D721Med (cell line): ENCODE results near the gene HAUS5.
"Not testable (repeated sequence)": the region's sequence is repeated elsewhere in the genome, so short reads cannot be mapped to it uniquely, and the experiment has no call there.

Experiments used
- DNase-seq: peaks from one replicate; pipeline ENCODE4 v3.0.0; 2011; ENCODE audit warnings: low spot score; ENCODE audit not compliant: insufficient read length
- FAIRE-seq: peaks from 2 replicates; lab custom pipeline; 2011; peaks lifted over from hg19 to GRCh38; lab: Jason Lieb, UNC
- TF ChIP-seq, protein P1 (sequence below): IDR thresholded peaks from 2 replicates; pipeline ENCODE4 v1.5.1; 2012; ENCODE audit warnings: mild to moderate bottlenecking, control low read depth; ENCODE audit not compliant: insufficient read depth; ENCODE audit errors: missing control alignments

Gene HAUS5

DNA sequence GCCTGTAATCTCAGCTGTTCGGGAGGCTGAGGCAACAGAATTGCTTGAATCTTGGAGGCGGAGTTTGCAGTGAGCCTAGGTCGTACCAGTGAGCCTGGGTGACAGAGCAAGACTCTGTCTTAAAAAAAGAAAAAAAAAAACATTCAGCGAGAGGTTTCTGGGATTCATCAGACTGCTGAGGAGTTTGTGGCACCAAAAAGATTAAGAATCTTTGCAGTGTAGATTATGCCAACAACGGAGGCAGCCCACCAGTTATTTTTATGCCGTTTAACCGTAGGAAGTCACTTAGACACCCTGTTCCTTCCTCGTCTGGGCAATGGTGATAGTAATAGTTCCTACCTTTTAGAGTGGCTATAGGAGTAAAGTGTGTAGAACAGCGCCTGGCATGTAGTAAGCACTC, 38.0 kb downstream of the HAUS5 start:
- DNase-seq (no peak), FAIRE-seq (no peak)

DNA sequence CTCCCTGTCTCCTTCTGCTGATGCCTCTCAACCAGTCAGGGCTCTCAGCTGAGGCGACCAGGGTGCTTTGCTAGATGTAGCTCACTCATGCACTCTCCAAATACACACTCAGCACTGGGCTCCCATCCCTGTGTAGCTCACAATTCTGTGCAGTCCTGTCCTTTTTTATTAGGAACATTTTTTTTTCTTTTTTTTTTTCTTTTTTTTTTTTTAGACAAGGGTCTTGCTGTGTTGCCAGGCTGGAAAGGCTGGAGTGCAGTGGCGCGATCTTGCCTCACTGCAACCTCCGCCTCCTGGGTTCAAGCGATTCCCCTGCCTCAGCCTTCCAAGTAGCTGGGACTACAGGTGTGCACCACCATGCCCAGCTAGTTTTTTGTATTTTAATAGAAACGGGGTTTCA, 42.3 kb downstream of the HAUS5 start:
- FAIRE-seq, DNase-seq: not testable (repeated sequence)

More for the DNA sequence above, 38.0 kb downstream of the HAUS5 start:
- TF ChIP-seq, protein P1, sequence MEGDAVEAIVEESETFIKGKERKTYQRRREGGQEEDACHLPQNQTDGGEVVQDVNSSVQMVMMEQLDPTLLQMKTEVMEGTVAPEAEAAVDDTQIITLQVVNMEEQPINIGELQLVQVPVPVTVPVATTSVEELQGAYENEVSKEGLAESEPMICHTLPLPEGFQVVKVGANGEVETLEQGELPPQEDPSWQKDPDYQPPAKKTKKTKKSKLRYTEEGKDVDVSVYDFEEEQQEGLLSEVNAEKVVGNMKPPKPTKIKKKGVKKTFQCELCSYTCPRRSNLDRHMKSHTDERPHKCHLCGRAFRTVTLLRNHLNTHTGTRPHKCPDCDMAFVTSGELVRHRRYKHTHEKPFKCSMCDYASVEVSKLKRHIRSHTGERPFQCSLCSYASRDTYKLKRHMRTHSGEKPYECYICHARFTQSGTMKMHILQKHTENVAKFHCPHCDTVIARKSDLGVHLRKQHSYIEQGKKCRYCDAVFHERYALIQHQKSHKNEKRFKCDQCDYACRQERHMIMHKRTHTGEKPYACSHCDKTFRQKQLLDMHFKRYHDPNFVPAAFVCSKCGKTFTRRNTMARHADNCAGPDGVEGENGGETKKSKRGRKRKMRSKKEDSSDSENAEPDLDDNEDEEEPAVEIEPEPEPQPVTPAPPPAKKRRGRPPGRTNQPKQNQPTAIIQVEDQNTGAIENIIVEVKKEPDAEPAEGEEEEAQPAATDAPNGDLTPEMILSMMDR, result no peak

DNA sequence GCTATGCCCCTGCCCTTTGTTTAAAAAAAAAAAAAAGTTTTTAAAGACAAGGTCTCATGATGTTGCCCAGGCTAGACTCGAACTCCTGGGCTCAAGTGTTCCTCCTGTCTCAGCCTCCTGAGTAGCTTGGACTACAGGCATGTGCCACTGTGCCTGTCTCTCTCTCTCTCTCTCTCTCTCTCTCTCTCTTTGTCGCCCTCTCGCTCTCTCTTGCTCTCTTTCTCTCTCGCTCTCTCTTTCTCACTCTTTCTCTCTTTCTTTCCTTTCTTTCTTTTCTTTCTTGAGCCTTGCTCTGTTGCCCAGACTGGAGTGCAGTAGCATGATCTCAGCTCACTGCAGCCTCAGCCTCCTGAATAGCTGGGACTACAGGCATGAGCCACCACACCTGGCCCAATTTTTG, 43.1 kb downstream of the HAUS5 start:
- TF ChIP-seq, protein P1, result no peak
- DNase-seq (no peak), FAIRE-seq (no peak)

DNA sequence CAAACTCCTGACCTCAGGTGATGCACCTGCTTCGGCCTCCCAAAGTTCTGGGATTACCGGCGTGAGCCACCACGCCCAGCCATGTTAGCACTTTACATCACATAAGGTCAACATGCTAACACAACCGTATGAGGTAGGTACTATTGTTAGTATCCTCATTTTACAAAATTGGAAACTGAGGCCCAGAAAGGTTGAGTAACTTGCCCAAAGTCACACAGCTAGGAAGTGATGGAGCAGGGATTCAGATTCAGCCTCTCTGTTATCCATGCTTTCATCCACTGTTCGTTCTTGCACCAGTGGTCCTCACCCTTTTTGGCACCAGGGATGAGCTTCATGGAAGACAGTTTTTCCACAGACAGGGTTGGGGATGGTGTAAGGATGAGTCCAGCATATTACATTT, 44.2 kb downstream of the HAUS5 start:
- DNase-seq, result no peak
- FAIRE-seq, result no peak
- TF ChIP-seq, protein P1, result no peak

DNA sequence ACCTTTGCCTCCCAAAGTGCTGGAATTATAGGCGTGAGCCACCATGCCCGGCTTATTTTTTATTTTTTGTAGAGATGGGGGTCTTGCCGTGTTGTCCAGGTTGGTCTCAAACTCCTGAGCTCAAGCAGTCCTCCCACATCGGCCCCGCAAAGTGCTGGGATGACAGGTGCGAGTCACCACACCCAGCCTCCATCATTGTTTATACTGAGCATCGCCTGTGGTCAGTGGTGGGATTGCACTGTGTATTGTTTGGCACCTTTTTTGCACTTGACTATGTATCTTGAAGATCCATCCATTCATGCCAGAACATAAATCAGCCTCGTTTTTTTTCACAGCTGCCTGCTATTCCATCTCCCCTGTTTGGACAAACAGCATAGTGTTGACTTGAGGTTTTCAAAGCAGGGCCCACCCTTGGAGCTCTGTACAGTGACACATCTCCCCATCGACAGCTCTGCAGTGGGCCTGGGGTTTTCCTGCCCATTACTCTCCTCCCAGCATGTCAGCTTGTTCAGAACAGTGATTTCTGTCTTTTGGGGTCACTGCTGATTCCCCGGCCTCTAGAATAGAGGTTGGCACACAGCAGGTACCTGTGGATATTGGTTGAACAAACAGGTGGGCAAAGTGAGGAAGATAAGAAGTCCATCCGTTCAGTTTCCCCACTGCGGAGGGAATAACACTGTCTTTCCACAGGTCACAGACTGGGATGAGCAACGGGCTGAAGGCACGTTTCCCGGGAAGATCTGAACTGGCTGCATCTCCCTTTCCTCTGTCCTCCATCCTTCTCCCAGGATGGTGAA, 45.6 kb downstream of the HAUS5 start:
- FAIRE-seq (no peak), DNase-seq (no peak)
- TF ChIP-seq, protein P1, result no peak

- FAIRE-seq (no peak), DNase-seq (no peak)
- TF ChIP-seq, protein P1, result no peak
Observed at GRCh38 chr19:35661995-35662340, 49.4 kb downstream of the HAUS5 start.

GRCh38 chr19:35663981-35664380, 51.4 kb downstream of the HAUS5 start:
- FAIRE-seq, result no peak
- DNase-seq, result no peak
- TF ChIP-seq, protein P1, result no peak
